Measurements from ENCODE around the gene LRRC36.
A peak's percentile ranks its signal among the peaks of the same experiment; 100 is the strongest.

LRRC36 gene, protein sequence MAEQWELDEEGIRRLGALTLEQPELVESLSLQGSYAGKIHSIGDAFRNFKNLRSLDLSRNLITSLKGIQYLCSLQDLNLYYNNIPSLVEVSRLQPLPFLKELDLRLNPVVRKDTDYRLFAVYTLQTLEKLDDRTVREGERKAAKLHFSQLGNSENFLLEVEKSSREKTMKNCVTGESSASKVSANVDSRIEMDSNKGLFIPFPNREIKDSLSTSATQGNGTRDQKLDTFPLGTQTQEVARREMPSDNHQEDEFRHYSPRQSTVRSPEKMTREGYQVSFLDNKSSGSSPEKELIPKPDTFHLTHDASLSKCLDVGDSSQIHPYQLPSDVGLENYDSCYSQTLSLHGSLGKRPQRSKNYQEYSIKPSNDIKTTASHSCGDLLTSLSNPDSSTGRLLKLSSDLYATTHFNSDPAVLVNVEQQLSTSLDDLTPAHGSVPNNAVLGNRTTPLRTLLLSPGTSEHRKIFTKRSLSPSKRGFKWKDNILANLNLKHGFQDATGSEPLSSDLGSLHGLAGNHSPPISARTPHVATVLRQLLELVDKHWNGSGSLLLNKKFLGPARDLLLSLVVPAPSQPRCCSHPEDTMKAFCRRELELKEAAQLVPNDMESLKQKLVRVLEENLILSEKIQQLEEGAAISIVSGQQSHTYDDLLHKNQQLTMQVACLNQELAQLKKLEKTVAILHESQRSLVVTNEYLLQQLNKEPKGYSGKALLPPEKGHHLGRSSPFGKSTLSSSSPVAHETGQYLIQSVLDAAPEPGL

DNA sequence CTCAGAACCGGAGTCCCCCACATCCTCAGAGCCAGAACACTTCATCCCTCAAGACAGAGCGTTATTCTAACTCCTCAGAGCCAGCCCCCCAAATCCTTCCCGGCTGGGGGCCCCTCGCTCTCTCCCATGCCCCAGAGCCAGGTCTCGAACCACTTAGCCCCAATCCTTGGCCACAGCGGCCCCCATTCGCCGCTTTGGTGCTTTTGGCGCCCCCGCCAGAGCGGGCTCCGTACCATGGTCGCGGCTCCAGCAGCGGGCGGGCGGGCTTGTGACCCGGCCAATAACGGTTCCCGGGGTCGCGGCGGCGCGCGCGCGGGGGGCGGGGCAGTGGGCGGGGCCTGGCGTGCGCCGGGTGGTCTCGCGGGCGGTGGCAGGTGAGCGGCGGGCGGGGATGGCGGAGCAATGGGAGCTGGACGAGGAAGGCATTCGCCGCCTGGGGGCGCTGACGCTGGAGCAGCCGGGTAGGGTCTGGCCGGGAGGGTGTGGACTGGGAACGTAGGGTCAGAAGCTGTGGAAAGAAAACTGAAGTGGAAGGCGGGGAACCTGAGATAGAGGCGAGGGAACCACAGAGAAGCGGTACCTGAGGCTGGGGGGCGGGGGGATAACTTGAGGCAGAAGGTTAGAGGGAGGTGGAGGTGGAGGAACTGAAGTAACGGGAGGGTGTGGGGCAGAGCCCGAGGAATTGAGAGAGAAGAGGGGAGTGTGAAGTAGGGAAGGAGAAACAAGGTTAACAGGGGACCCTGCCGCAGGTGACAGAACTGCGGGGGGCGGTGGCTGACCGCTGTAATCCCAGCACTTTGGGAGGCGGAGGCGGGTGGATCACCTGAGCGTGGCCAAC, at the start of gene LRRC36, which contains the start of gene KCTD19:
Gene LRRC36, plus strand, starts transcription at position 344 of the 838 bp plus-strand sequence. Its CDS starts 48 bp downstream, at position 392.
Gene KCTD19, minus strand, starts transcription at position 270 of the 838 bp plus-strand sequence. Its CDS starts 34 bp downstream, at position 236.
- peak; percentile 52 for DNase-seq

DNA sequence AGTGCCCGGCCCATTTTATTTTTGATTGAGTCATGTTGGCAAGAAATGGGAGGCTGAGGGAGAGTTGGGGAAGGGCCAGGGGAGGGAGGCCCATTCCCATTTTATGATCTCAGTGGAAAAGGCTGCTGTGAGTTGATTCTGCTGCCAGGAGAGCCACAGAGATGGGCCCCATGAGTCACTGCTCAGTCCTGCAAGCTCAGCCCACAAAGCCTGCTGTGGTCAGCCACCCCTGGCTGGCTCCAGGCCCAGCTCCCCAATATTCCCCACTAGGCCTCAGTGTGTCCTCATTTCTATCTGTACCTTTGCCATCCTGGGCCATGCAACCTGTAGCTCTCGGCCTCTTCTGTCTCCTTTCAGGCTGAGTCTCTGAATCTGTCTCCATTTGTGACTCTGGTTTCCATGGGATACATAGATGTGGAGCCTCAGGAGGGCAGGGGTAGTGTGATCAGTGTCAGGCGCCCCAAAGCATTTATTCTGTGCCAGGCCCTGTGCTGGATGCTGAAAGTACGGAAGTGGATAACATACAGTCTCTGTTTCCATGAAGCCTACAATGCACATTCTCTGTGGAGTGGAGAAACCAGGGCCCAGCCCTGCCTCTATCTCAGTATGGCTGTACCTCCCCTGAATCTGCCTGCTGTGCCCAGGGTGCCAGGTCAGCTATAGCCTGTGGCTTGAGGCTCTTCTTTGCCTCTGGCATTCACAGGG, 49.2 kb upstream of the LRRC36 start:
- no peak for DNase-seq

DNA sequence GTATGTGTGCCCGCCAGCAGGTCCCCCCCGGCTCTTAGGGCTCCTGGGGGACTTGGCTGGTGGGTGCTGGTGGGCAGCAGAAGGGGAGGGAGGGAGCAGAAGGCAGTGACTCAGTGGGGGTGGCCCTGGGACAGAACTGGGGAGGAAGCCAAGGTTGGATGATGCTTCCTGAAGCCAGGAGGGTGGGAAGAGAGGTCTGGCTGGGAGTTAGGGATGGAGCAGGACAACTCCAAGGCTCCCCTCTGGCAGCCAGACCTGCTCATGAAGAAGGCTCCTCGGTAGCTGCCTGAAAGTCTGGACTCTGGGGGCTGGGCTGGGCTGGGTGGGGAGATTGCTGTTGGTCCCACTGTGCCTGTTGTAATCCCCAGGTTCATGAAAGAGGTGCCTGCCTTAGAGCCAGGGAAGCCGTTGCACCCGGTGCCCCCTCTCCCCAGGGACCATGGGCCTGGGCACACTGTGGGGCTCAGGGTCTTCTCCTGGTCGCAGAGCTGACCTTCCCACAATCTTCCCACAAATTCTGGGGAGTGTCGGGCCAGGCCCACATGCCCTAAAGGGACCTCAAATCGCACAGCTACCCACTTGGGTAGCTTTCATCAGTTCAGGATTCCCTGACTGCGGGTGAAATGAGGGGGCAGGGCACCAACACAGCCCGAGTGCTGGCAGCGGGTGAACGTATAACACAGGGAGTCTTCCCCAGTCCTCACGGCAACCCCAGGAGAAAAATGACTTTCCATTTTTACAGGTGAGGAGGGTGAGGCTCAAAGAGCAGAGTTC, 48.4 kb upstream of the LRRC36 start:
- no peak for DNase-seq

DNA sequence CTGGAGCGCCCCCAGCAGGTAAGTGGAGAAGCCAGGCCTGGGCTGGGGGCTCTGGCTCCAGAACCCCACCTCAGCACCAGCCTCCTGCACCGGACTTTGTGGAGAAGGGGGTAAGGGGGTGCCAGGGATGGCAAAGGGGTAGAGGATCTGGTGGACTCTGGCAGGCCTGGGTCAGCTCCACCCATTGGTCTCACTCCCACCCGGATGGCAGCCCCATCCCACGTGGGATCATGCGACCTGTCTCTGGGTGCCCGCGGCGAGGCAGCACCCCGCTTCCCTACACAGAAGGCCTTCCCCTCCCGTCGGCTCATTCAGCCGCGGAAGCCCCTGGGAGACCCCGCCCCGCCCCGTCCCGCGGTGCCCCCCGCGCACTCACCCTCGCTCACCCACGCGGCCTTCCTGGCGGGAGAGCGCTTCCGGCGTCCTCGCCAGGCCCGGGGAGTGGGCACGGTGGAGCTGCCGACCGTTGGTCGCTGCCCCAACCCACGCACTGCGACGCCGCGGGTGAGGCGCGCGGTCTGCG, 47.8 kb upstream of the LRRC36 start:
- DNase-seq: no peak

DNA sequence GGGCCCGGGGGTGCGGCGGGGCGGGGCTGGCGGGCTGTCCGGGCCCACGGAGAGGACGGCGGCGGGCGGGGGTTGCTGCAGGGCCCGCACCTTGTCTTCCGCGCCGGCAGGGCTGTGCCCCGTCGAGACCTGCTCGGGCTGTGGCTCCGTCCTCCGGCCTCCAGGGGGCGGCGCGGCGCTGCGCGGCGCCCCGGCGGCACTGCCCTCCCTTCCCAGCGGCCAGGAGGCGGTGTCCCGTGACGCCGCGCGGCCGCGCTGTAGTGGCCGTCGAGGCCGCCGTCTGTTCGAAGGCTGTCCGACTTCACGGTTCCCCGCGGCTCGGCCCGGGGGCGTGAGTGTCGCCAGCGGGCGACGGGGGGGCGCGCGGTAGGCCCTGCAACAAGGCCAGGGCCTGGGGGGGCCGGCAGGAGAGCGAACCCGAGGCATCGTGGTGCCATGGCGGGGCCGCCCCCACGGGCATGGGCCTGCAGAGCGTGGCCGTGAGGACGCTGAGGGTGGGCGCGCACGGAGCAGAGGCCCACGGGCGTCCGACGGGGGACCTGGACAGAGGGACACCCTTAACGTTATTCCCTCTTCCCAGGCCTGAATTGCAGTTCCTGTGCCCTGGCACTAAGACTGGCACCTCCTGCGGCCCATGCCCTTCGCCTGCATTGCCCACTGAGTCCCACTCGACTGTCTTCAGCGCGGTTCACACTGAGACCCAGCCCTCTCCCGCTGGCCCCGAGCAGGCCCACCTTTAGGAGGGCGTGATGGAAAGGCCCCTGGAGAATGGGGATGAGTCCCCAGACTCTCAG, 47.1 kb upstream of the LRRC36 start, which contains the start of gene PLEKHG4:
Gene PLEKHG4, plus strand, starts transcription at position 237 of the 794 bp plus-strand sequence. Its CDS starts 513 bp downstream, at position 750.
- no peak for DNase-seq

DNA sequence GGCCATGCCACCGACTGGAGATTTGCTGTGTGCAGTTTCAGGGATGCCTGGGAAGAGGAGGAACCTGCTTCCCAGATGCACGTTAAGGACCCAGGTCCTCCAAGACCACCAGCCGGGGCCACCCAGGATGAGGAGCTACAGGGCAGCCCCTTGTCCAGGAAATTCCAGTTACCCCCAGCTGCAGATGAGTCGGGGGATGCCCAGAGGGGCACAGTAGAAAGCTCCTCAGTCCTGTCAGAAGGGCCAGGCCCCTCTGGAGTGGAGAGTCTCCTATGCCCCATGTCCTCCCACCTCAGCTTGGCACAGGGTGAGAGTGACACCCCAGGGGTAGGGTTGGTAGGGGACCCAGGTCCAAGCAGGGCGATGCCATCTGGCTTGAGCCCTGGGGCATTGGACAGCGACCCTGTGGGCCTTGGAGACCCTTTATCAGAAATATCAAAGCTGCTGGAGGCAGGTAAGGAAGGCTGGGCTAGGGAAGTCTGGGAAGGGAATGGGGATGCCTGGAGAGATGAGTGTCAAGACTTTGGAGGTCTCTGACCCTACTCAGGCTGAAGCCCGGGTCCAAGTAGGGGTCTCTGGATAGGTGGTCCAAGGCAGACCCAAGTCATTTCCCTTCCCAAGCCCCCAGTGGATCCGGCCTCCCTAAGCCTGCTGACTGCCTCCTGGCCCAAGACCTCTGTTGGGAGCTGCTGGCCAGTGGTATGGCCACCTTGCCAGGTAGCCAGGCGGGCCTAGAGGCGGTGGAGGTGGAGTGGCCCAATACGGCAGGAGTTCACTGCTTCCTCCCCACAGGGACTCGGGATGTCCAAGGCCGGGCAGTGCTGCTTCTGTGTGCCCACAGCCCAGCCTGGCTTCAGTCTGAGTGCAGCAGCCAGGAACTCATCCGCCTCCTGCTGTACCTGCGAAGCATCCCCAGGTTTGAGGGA, 46.3 kb upstream of the LRRC36 start:
- DNase-seq: no peak

DNA sequence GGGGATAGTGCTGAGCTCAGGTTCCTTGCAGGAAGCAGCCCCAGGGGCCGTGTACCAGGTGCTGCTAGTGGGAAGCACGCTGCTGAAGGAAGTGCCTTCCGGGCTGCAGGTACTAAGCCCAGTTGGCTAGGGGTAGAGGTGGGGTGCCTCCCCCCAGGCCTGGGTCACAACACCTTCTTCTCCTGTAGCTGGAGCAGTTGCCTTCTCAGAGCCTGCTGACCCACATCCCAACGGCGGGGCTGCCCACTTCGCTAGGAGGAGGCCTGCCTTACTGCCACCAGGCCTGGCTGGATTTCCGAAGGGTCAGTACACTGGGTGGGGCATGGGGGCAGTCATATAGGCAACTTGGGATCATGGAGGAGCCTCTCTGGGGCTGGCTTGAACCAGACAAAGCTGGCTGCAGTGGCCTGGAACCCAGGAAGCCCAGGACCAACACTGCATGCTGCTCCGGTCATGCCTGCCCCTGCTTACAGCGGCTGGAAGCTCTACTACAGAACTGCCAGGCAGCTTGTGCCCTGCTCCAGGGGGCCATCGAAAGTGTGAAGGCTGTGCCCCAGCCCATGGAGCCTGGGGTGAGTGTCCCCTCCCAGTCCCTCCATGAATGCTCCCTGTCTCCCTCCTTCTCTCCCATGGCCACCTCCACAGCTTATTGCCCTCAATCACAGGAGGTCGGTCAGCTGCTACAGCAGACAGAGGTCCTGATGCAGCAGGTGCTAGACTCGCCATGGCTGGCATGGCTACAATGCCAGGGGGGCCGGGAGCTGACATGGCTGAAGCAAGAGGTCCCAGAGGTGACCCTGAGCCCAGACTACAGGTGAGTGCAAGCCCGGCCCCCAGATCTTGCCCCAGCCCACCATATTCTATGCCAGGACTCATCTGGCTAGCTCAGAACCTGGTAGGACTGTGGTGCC, 44.8 kb upstream of the LRRC36 start:
- no peak for DNase-seq

DNA sequence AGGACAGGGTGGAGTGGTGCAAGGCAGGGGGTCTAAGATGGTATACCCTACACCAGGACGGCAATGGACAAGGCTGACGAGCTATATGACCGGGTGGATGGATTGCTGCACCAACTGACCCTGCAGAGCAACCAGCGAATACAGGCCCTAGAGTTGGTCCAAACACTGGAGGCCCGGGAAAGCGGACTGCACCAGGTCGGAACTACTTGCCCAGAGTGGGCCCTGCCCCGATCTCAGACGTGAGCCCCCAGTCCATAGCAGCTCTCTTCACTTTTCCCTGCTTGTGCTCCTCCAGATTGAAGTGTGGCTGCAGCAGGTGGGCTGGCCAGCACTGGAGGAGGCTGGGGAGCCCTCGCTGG, 44.2 kb upstream of the LRRC36 start:
- no peak for DNase-seq

DNA sequence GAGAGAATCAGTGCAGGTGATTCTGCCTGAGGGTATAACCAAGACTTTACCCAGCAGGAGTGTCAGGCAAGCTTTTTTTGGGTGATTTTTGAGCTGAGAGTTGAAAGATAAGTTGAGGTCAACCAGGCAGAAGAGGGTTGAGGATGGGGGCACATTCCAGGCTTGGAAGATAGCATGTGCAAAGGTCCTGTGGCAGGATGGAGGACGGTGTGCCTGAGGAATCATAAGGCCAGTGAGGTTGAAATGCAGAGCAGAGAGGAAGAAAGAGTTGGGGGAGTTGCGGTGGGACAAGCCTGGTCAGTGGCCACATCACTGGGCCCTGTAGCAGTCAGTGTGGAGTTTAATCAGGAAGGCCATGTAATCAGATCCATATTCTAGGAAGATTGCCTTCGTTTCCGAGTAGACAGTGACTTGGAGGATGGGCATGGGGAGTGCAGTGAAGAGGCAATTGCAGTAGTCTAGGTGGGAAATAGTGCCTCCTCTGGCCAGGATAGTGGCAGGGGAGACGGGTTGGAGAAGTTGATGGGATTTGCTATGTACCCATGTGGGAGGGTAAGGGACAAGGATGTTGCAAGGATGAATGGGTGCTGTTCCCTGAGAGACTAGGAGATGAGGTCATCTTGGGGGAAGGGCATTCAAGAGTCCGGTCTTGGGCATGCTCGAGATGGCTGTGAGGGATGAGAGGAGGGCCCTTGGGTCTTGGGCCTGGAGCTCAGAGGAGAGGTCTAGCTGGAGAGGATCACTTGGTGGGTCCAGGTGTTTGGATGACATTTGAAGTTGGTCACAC, 43.4 kb upstream of the LRRC36 start:
- no peak for DNase-seq

DNA sequence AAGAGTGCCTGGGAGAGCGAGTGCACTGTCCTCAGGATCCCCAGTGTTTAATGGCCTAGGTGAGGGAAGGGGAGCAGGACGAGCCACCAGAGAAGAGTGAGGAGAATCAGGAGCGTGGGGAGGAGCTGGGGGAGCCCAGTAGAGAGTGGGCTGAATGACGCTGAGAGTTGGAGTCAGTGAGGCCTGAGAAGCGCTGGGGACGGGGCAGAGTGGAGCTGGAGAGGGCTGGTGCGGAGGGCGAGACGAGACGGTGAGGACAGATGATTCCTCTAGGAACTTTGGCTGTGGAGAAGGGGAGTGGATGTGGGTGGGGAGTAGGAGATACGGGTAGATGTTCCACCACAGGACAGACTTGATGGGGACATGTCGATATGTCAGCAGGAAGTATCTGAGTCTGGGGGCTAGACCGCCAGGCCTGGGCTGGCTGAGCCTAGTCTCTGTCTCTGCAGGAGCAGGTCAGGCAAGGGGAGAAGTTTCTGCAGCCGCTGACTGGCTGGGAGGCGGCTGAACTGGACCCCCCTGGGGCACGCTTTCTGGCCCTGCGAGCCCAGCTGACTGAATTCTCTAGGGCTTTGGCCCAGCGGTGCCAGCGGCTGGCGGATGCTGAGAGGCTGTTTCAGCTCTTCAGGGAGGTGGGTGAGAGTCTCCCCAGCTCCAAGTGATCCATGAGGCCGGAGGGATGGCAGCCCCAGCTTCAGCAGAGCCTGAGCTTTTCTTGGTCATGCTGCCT, 42.6 kb upstream of the LRRC36 start:
- DNase-seq: no peak

DNA sequence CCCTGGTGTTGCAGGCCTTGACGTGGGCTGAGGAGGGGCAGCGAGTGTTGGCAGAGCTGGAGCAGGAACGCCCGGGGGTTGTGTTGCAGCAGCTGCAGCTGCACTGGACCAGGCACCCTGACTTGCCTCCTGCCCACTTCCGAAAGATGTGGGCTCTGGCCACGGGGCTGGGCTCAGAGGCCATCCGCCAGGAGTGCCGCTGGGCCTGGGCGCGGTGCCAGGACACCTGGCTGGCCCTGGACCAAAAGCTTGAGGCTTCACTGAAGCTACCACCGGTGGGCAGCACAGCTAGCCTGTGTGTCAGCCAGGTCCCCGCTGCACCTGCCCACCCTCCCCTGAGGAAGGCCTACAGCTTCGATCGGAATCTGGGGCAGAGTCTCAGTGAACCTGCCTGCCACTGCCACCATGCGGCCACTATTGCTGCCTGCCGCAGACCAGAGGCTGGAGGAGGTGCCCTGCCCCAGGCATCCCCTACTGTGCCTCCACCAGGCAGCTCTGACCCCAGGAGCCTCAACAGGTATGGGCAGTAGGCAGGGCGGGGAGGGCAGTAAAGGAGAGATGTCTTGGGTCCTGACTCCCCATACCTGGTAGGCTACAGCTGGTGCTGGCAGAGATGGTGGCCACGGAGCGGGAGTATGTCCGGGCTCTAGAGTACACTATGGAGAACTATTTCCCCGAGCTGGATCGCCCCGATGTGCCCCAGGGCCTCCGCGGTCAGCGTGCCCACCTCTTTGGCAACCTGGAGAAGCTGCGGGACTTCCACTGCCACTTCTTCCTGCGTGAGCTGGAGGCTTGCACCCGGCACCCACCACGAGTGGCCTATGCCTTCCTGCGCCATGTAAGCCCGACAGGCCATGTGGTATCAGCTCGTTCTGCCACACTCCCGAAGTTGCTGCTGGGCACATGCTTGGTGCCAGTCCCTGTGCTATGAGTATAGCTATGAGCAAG, 41.6 kb upstream of the LRRC36 start:
- no peak for DNase-seq

DNA sequence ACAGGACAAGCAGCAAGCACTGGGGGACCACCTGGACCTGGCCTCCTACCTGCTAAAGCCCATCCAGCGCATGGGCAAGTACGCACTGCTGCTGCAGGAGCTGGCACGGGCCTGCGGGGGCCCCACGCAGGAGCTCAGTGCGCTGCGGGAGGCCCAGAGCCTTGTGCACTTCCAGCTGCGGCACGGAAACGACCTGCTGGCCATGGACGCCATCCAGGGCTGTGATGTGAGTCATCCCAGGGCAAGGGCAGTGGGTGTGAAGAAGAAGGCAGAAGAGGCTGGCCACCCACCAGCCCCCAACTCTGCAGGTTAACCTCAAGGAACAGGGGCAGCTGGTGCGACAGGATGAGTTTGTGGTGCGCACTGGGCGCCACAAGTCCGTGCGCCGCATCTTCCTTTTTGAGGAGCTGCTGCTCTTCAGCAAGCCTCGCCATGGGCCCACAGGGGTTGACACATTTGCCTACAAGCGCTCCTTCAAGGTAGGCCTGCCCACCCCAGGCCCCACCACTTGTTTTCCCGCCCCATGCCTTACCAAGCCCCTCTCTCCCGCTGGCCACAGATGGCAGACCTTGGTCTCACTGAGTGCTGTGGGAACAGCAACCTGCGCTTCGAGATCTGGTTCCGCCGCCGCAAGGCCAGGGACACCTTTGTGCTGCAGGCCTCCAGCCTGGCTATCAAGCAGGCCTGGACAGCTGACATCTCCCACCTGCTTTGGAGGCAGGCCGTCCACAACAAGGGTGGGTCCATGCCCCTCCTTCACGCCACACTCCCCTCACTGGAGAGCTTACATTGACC, 40.0 kb upstream of the LRRC36 start:
- DNase-seq: no peak

DNA sequence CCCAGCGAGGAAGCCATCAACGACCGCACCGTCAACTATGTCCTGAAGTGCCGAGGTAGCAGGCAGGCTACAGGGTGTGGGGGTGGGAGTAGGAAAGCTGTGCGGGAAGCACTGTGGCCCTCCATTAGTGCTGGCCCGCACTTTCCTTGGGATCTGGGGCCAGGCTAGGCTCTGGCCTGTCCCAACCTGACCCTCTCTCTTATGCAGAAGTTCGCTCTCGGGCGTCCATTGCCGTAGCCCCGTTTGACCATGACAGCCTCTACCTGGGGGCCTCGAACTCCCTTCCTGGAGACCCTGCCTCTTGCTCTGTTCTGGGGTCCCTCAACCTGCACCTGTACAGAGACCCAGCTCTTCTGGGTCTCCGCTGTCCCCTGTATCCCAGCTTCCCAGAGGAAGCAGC, 38.7 kb upstream of the LRRC36 start:
- no peak for DNase-seq

DNA sequence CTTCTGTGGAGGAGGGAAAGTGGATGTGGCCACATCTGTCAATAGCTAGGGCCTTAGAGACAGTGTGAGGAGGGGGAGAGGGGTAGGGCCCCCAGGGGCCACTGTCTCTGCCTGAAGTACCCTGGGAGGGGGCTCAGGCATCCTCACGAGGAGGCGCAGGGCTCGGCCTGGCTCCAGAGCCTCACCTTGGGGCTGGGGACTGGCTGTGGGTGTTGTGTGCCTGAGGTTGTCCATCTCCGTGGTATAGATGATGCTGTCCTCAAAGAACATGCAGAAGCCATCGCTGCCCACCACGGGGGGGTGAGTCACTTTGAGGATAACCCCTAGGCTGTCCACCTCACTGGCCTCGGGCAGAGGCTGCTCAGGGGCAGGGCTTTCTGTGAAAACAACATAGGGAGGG, 35.2 kb upstream of the LRRC36 start:
- DNase-seq: no peak

Measured in NCI-H524 treated with DMSO at 0.1 percent for 48 hours (cell line).